Skeletal muscle satellite cell (primary cell): ENCODE data around the gene TREH.

ENCODE experiments used
- H3K27me3 ChIP-seq: 2 replicates; pipeline ENCODE4 v1.7.0; 2013; ENCODE audit warnings: low read length; ENCODE audit not compliant: control insufficient read depth, insufficient read depth
- H3K36me3 ChIP-seq: 2 replicates; pipeline ENCODE4 v1.7.0; 2013; ENCODE audit warnings: mild to moderate bottlenecking, control low read depth, low read length; ENCODE audit not compliant: insufficient read depth
- H3K4me1 ChIP-seq: 2 replicates; pipeline ENCODE4 v1.7.0; 2013; ENCODE audit warnings: low read length; ENCODE audit not compliant: control insufficient read depth, insufficient read depth
- H3K4me2 ChIP-seq: 2 replicates; pipeline ENCODE4 v1.7.0; 2013; ENCODE audit warnings: mild to moderate bottlenecking, low read length
- H3K4me3 ChIP-seq: 2 replicates; pipeline ENCODE4 v1.7.0; 2013; ENCODE audit warnings: low read length
- H3K9ac ChIP-seq: 2 replicates; pipeline ENCODE4 v1.7.0; 2013; ENCODE audit warnings: mild to moderate bottlenecking, low read depth, low read length, moderate library complexity
- H3K9me3 ChIP-seq: replicated peaks from 2 replicates; pipeline ENCODE4 v1.7.0; 2013; ENCODE audit warnings: mild to moderate bottlenecking, control low read depth, low read length

Gene TREH

GRCh38 chr11:118633319-118633690, 46.1 kb downstream of the TREH start:
- peaks cover 86% of the 10 kb centered on the region for H3K36me3 ChIP-seq
- no peaks in the 10 kb centered on the region for H3K27me3 ChIP-seq
- no peaks in the 10 kb centered on the region for H3K9me3 ChIP-seq
- peaks cover 47% of the 10 kb centered on the region for H3K4me1 ChIP-seq
- H3K4me3 ChIP-seq = no peak overlapping the region
- H3K4me2 ChIP-seq = peak overlapping the region; percentile 11
- no peak overlapping the region for H3K9ac ChIP-seq

GRCh38 chr11:118632577-118633318, 46.7 kb downstream of the TREH start:
- Histone ChIP-seq H3K36me3 (peaks cover 87% of the 10 kb centered on the region), H3K4me2 (no peak overlapping the region), H3K9ac (no peak overlapping the region), H3K4me1 (peaks cover 49% of the 10 kb centered on the region), H3K27me3 (no peaks in the 10 kb centered on the region), H3K4me3 (no peak overlapping the region), H3K9me3 (no peaks in the 10 kb centered on the region)

GRCh38 chr11:118631142-118631909, 48.1 kb downstream of the TREH start:
- peaks cover 83% of the 10 kb centered on the region for H3K36me3 ChIP-seq

GRCh38 chr11:118629761-118630661, 49.4 kb downstream of the TREH start:
- Histone ChIP-seq H3K9me3 (no peaks in the 10 kb centered on the region), H3K36me3 (peaks cover 81% of the 10 kb centered on the region), H3K9ac (no peak overlapping the region), H3K4me2 (no peak overlapping the region), H3K4me3 (no peak overlapping the region), H3K4me1 (peaks cover 50% of the 10 kb centered on the region), H3K27me3 (no peaks in the 10 kb centered on the region)

More at GRCh38 chr11:118631142-118631909, 48.1 kb downstream of the TREH start:
- Histone ChIP-seq H3K9me3 (no peaks in the 10 kb centered on the region), H3K4me2 (no peak overlapping the region), H3K4me3 (no peak overlapping the region), H3K4me1 (peaks cover 43% of the 10 kb centered on the region), H3K27me3 (no peaks in the 10 kb centered on the region), H3K9ac (no peak overlapping the region)

GRCh38 chr11:118628861-118629549, 50.4 kb downstream of the TREH start:
- no peak overlapping the region for H3K4me3 ChIP-seq
- H3K4me1 ChIP-seq = peaks cover 49% of the 10 kb centered on the region
- H3K36me3 ChIP-seq = peaks cover 90% of the 10 kb centered on the region
- no peaks in the 10 kb centered on the region for H3K9me3 ChIP-seq
- H3K4me2 ChIP-seq = no peak overlapping the region
- no peak overlapping the region for H3K9ac ChIP-seq
- H3K27me3 ChIP-seq = no peaks in the 10 kb centered on the region

- H3K9me3 ChIP-seq = no peaks in the 10 kb centered on the region
- H3K27me3 ChIP-seq = no peaks in the 10 kb centered on the region
- H3K4me2 ChIP-seq = no peak overlapping the region
- H3K4me1 ChIP-seq = peaks cover 47% of the 10 kb centered on the region
- H3K4me3 ChIP-seq = no peak overlapping the region
- H3K36me3 ChIP-seq = peaks cover 89% of the 10 kb centered on the region
- H3K9ac ChIP-seq = no peak overlapping the region
Observed at GRCh38 chr11:118628432-118628831, 51.0 kb downstream of the TREH start.

GRCh38 chr11:118628031-118628430, 51.4 kb downstream of the TREH start:
- H3K9ac ChIP-seq = no peak overlapping the region
- H3K27me3 ChIP-seq = no peaks in the 10 kb centered on the region
- peaks cover 87% of the 10 kb centered on the region for H3K36me3 ChIP-seq
- H3K9me3 ChIP-seq = no peaks in the 10 kb centered on the region
- no peak overlapping the region for H3K4me2 ChIP-seq
- H3K4me1 ChIP-seq = peaks cover 47% of the 10 kb centered on the region
- no peak overlapping the region for H3K4me3 ChIP-seq

- no peak overlapping the region for H3K9ac ChIP-seq
- peaks cover 47% of the 10 kb centered on the region for H3K4me1 ChIP-seq
- H3K4me2 ChIP-seq = no peak overlapping the region
- no peaks in the 10 kb centered on the region for H3K9me3 ChIP-seq
- H3K27me3 ChIP-seq = no peaks in the 10 kb centered on the region
- peaks cover 82% of the 10 kb centered on the region for H3K36me3 ChIP-seq
- H3K4me3 ChIP-seq = no peak overlapping the region
Observed at GRCh38 chr11:118627566-118627965, 51.9 kb downstream of the TREH start.

- no peaks in the 10 kb centered on the region for H3K9me3 ChIP-seq
- no peaks in the 10 kb centered on the region for H3K27me3 ChIP-seq
- H3K9ac ChIP-seq = no peak overlapping the region
- H3K4me2 ChIP-seq = no peak overlapping the region
- peaks cover 66% of the 10 kb centered on the region for H3K36me3 ChIP-seq
- no peak overlapping the region for H3K4me3 ChIP-seq
- peaks cover 51% of the 10 kb centered on the region for H3K4me1 ChIP-seq
Observed at GRCh38 chr11:118625976-118626375, 53.5 kb downstream of the TREH start.

- Histone ChIP-seq H3K9ac (no peak overlapping the region), H3K4me3 (no peak overlapping the region), H3K4me1 (peaks cover 59% of the 10 kb centered on the region), H3K9me3 (no peaks in the 10 kb centered on the region), H3K36me3 (peaks cover 58% of the 10 kb centered on the region), H3K4me2 (no peak overlapping the region), H3K27me3 (no peaks in the 10 kb centered on the region)
Observed at GRCh38 chr11:118625036-118625690, 54.3 kb downstream of the TREH start.
